H9 (cell line): ENCODE measurements around the gene WAC. TPM values are rescaled to one million over a fixed set of nuclear protein-coding genes. Genes with fewer than 3 reads are reported as not detected.

Experiments
- DNase-seq: peaks from one replicate; pipeline ENCODE4 v3.0.0-alpha.2; 2017
- H2AFZ ChIP-seq: one replicate; pipeline ENCODE4 v1.6.1; 2013; ENCODE audit warnings: mild to moderate bottlenecking, low read length, control low read depth, moderate library complexity
- H2AK5ac ChIP-seq: 2 replicates; pipeline ENCODE4 v1.6.1; 2013; ENCODE audit warnings: low read length, control low read depth, mixed read lengths; ENCODE audit not compliant: insufficient read length
- H2BK120ac ChIP-seq: one replicate; pipeline ENCODE4 v1.6.1; 2013; ENCODE audit warnings: low read depth, mild to moderate bottlenecking, low read length, control low read depth, inconsistent platforms; ENCODE audit not compliant: poor library complexity, severe bottlenecking
- H2BK12ac ChIP-seq: 2 replicates; pipeline ENCODE4 v1.6.1; 2013; ENCODE audit warnings: low read length, control low read depth, mixed read lengths, low read depth; ENCODE audit not compliant: insufficient read length
- H2BK15ac ChIP-seq: 2 replicates; pipeline ENCODE4 v1.6.1; 2013; ENCODE audit warnings: low read depth, low read length, control low read depth
- H2BK20ac ChIP-seq: one replicate; pipeline ENCODE4 v1.6.1; 2013; ENCODE audit warnings: low read depth, mild to moderate bottlenecking, low read length, control low read depth, inconsistent platforms; ENCODE audit not compliant: poor library complexity, severe bottlenecking
- H2BK5ac ChIP-seq: 2 replicates; pipeline ENCODE4 v1.6.1; 2013; ENCODE audit warnings: low read length, control low read depth, mixed read lengths; ENCODE audit not compliant: insufficient read length
- H3K14ac ChIP-seq: 2 replicates; pipeline ENCODE4 v1.6.1; 2013; ENCODE audit warnings: low read length, control low read depth; ENCODE audit not compliant: insufficient read depth
- H3K18ac ChIP-seq: 2 replicates; pipeline ENCODE4 v1.6.1; 2013; ENCODE audit warnings: low read depth, mild to moderate bottlenecking, mixed read lengths, low read length, control low read depth; ENCODE audit not compliant: insufficient read length
- H3K23ac ChIP-seq: 2 replicates; pipeline ENCODE4 v1.6.1; 2013; ENCODE audit warnings: low read length, control low read depth, mixed read lengths, low read depth; ENCODE audit not compliant: insufficient read length
- H3K23me2 ChIP-seq: 2 replicates; pipeline ENCODE4 v1.6.1; 2013; ENCODE audit warnings: low read depth, mild to moderate bottlenecking, mixed read lengths, low read length, control low read depth; ENCODE audit not compliant: insufficient read length, poor library complexity, severe bottlenecking
- H3K27ac ChIP-seq: 2 replicates; pipeline ENCODE4 v1.5.1; 2013; ENCODE audit warnings: low read length, control low read depth, mixed read lengths, low read depth; ENCODE audit not compliant: insufficient read length
- H3K27me3 ChIP-seq: 2 replicates; pipeline ENCODE4 v1.6.1; 2013; ENCODE audit warnings: low read length, control low read depth, inconsistent platforms; ENCODE audit not compliant: insufficient read depth
- H3K4ac ChIP-seq: 2 replicates; pipeline ENCODE4 v1.6.1; 2013; ENCODE audit warnings: low read depth, mild to moderate bottlenecking, control low read depth, inconsistent platforms, low read length, moderate library complexity
- H3K4me1 ChIP-seq: 2 replicates; pipeline ENCODE4 v1.6.1; 2013; ENCODE audit warnings: low read length, control low read depth, inconsistent platforms; ENCODE audit not compliant: insufficient read depth
- H3K4me2 ChIP-seq: 2 replicates; pipeline ENCODE4 v1.6.1; 2013; ENCODE audit warnings: low read length, control low read depth, mixed read lengths; ENCODE audit not compliant: insufficient read length, insufficient read depth
- H3K56ac ChIP-seq: 2 replicates; pipeline ENCODE4 v1.6.1; 2013; ENCODE audit warnings: low read depth, mild to moderate bottlenecking, mixed read lengths, low read length, control low read depth; ENCODE audit not compliant: insufficient read length
- H3K79me1 ChIP-seq: 2 replicates; pipeline ENCODE4 v1.6.1; 2013; ENCODE audit warnings: low read depth, mild to moderate bottlenecking, moderate library complexity, low read length, control low read depth, inconsistent platforms; ENCODE audit not compliant: insufficient read depth, poor library complexity, severe bottlenecking
- H3K79me2 ChIP-seq: 2 replicates; pipeline ENCODE4 v1.6.1; 2013; ENCODE audit warnings: low read length, control low read depth, inconsistent platforms; ENCODE audit not compliant: insufficient read depth
- H3K9ac ChIP-seq: 2 replicates; pipeline ENCODE4 v1.6.1; 2013; ENCODE audit warnings: low read length, control low read depth, mixed read lengths; ENCODE audit not compliant: insufficient read length; ENCODE audit errors: extremely low read depth
- H3K9me3 ChIP-seq: one replicate; pipeline ENCODE4 v1.6.1; 2013; ENCODE audit warnings: low read depth, low read length, inconsistent platforms; ENCODE audit not compliant: control insufficient read depth
- H3T11ph ChIP-seq: one replicate; pipeline ENCODE4 v1.6.1; 2013; ENCODE audit warnings: mild to moderate bottlenecking, low read length, control low read depth, inconsistent platforms
- H4K20me1 ChIP-seq: one replicate; pipeline ENCODE4 v1.6.1; 2013; ENCODE audit not compliant: control insufficient read depth, insufficient read length, insufficient read depth
- H4K5ac ChIP-seq: 2 replicates; pipeline ENCODE4 v1.6.1; 2013; ENCODE audit warnings: low read depth, mild to moderate bottlenecking, mixed read lengths, low read length, control low read depth; ENCODE audit not compliant: insufficient read length
- H4K8ac ChIP-seq: replicated peaks from 2 replicates; pipeline ENCODE4 v1.6.1; 2013; ENCODE audit warnings: low read length, control low read depth, mixed read lengths, low read depth; ENCODE audit not compliant: insufficient read length
- H4K91ac ChIP-seq: 2 replicates; pipeline ENCODE4 v1.6.1; 2013; ENCODE audit warnings: low read depth, mild to moderate bottlenecking, moderate library complexity, mixed read lengths, low read length, control low read depth; ENCODE audit not compliant: insufficient read length
- H3K27ac Mint-ChIP-seq, 3 experiments: 2 replicates in 2 of 3; 3 replicates in 1 of 3; pipeline ENCODE4 v1.8.0; 2020 to 2021; ENCODE audit warnings: mixed read lengths in 3 of 3, mild to moderate bottlenecking in 1 of 3, moderate library complexity in 1 of 3
- H3K27me3 Mint-ChIP-seq: 2 replicates; pipeline ENCODE4 v1.8.0; 2021; ENCODE audit warnings: low read depth, mild to moderate bottlenecking, moderate library complexity, mixed read lengths
- H3K36me3 Mint-ChIP-seq, 3 experiments: 2 replicates in 2 of 3; 3 replicates in 1 of 3; pipeline ENCODE4 v1.8.0; 2020 to 2021; ENCODE audit warnings: low read depth in 3 of 3, mixed read lengths in 3 of 3; ENCODE audit not compliant: insufficient read depth in 1 of 3
- H3K4me1 Mint-ChIP-seq, 2 experiments: 2 replicates each; pipeline ENCODE4 v1.8.0; 2020; ENCODE audit warnings: mixed read lengths in 2 of 2
- H3K4me3 Mint-ChIP-seq, 2 experiments: 2 replicates in 1 of 2; 3 replicates in 1 of 2; pipeline ENCODE4 v1.8.0; 2020 to 2021; ENCODE audit warnings: mild to moderate bottlenecking in 2 of 2, mixed read lengths in 2 of 2, moderate library complexity in 1 of 2
- H3K9me3 Mint-ChIP-seq, 2 experiments: 2 replicates in 1 of 2; 3 replicates in 1 of 2; pipeline ENCODE4 v1.8.0; 2020; ENCODE audit warnings: mild to moderate bottlenecking in 2 of 2, mixed read lengths in 2 of 2, moderate library complexity in 1 of 2
- WGBS: extraction: QIAGEN DNeasy Blood & Tissue Kit; methylation state at CpG from one replicate; pipeline ENCODE4 v1.1.7; 2013; ENCODE audit warnings: missing lambda C conversion rate, low lambda C conversion rate, mixed read lengths; ENCODE audit not compliant: insufficient read length; ENCODE audit errors: extremely low coverage; 5-methylcytosine and 5-hydroxymethylcytosine counted together
- total RNA-seq: library from RNA; stranded (reverse); gene quantifications from 2 replicates; pipeline ENCODE4 v1.2.1, GENCODE V29; 2021
- TF ChIP-seq, protein P1 (sequence below): fragments of 200-600 bp; sonication (generic); conservative IDR thresholded peaks from 3 replicates; pipeline ENCODE4 v1.8.0; 2021; ENCODE audit warnings: antibody characterized with exemption, mild to moderate bottlenecking

Gene WAC
- total RNA-seq, 1 experiment from 2014 or later: 130 TPM

GRCh38 chr10:28494420-28494819 is 38.5 kb upstream of the WAC start:
- H3K27me3 ChIP-seq: no peaks in the 10 kb centered on the region
- no peak overlapping the region for H2AK5ac ChIP-seq
- H4K20me1 ChIP-seq: no peaks in the 10 kb centered on the region
- no peak overlapping the region for H4K8ac ChIP-seq
- H2BK120ac ChIP-seq: no peak overlapping the region
- H3K14ac ChIP-seq: no peak overlapping the region
- H3K36me3 Mint-ChIP-seq: peaks cover 0 to 2% (median 0%) of the 10 kb centered on the region in 3 experiments; a peak in 1 of 7 replicates
- H3T11ph ChIP-seq: no peak overlapping the region
- no peak overlapping the region for H3K9ac ChIP-seq
- peaks cover 0 to 2% of the 10 kb centered on the region in 2 experiments; a peak in 1 of 4 replicates for H3K4me1 Mint-ChIP-seq
- H3K27ac Mint-ChIP-seq: no peak overlapping the region
- H2BK20ac ChIP-seq: no peak overlapping the region
- no peaks in the 10 kb centered on the region; the same call in 1 of the 2 replicates for H3K27me3 Mint-ChIP-seq
- TF ChIP-seq, protein P1, sequence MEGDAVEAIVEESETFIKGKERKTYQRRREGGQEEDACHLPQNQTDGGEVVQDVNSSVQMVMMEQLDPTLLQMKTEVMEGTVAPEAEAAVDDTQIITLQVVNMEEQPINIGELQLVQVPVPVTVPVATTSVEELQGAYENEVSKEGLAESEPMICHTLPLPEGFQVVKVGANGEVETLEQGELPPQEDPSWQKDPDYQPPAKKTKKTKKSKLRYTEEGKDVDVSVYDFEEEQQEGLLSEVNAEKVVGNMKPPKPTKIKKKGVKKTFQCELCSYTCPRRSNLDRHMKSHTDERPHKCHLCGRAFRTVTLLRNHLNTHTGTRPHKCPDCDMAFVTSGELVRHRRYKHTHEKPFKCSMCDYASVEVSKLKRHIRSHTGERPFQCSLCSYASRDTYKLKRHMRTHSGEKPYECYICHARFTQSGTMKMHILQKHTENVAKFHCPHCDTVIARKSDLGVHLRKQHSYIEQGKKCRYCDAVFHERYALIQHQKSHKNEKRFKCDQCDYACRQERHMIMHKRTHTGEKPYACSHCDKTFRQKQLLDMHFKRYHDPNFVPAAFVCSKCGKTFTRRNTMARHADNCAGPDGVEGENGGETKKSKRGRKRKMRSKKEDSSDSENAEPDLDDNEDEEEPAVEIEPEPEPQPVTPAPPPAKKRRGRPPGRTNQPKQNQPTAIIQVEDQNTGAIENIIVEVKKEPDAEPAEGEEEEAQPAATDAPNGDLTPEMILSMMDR: no peak
- H4K5ac ChIP-seq: no peak overlapping the region
- H2BK12ac ChIP-seq: no peak overlapping the region
- H3K4ac ChIP-seq: no peak overlapping the region
- no peak overlapping the region for H2BK15ac ChIP-seq
- H3K27ac ChIP-seq: no peak overlapping the region
- H3K79me1 ChIP-seq: no peaks in the 10 kb centered on the region
- H3K9me3 ChIP-seq: no peaks in the 10 kb centered on the region
- H3K23me2 ChIP-seq: no peaks in the 10 kb centered on the region
- no peak overlapping the region for H3K4me3 Mint-ChIP-seq
- H3K79me2 ChIP-seq: no peaks in the 10 kb centered on the region
- WGBS: no CpG with 5 or more reads among the region's 2 CpGs
- no peak overlapping the region for H2BK5ac ChIP-seq
- H4K91ac ChIP-seq: no peak overlapping the region
- no peak overlapping the region for H2AFZ ChIP-seq
- no peak overlapping the region for H3K4me2 ChIP-seq
- no peak for DNase-seq
- no peak overlapping the region for H3K18ac ChIP-seq
- H3K9me3 Mint-ChIP-seq: no peaks in the 10 kb centered on the region; a peak in 1 of 5 replicates
- no peak overlapping the region for H3K23ac ChIP-seq
- no peaks in the 10 kb centered on the region for H3K4me1 ChIP-seq
- no peak overlapping the region for H3K56ac ChIP-seq
